SK-N-MC (cell line): ENCODE data around the gene OAS1.

ENCODE experiments used
- EZH2 ChIP-seq: fragments of 200-600 bp; sonication (generic); IDR thresholded peaks from one replicate; pipeline ENCODE4 v1.6.1; 2017; ENCODE audit warnings: antibody characterized with exemption
- POLR2AphosphoS5 ChIP-seq: IDR thresholded peaks from 2 replicates; pipeline ENCODE4 v1.6.1; 2012; ENCODE audit warnings: mild to moderate bottlenecking, low read depth, low read length, borderline replicate concordance

DNA sequence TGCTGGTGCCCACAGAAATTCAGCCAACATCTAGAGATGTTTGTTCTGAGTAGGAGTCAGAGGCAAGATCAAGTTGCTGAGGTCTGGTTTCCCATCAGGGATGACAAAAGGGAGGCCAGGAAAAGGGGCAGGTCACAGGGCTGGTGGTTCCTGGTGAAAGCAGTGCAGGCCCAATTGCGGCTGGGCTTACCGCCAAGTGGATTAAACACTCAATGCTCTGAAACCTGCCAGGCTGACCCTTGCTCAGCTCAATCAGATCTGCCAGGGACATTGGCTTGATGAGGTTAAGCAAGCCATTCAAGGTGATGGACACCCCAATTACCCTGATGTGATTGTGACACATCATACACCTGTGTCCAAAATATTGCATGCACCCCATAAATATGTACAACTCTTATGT is 5.5 kb upstream of the OAS1 start:
- no peak for TF ChIP-seq EZH2
- no peak for TF ChIP-seq POLR2AphosphoS5
